Measurements from ENCODE around the gene DLST.

The DLST gene

DNA sequence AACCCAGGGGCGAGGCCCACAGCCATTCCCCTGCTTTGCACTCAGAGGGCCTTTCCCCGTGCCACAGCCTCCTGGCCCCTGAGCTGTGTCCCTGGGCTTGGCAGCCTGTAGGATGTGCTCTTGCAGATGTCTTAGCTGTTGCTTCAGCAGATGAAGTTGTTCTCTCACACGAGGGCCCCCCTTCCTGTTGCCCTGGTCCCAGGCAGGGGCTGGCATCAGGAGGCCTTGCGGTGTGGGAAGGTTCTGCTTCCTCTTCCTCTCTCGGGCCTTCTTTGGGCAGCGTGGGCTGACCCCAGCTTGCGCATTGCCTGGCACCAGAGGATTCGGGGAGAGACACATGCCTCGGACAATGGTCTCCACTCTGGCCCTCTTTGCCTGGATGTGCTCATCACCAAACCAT lies 18.4 kb upstream of the DLST start:
- H3K27ac ChIP-seq (ENCODE audit: low read length) = no peak overlapping the region
- H3K4me3 ChIP-seq (ENCODE audit: low read length) = no peak overlapping the region
- H3K4me1 ChIP-seq (ENCODE audit: control insufficient read depth, low read depth, low read length) = peaks cover 4% of the 10 kb centered on the region
- H3K9ac ChIP-seq (ENCODE audit: low read length) = no peak overlapping the region
- no peaks in the 10 kb centered on the region for H3K36me3 ChIP-seq (ENCODE audit: control insufficient read depth, low read depth, low read length)
- no peaks in the 10 kb centered on the region for H3K9me3 ChIP-seq (ENCODE audit: control insufficient read depth, low read depth, low read length)
- H3K27me3 ChIP-seq (ENCODE audit: control insufficient read depth, insufficient read depth, low read length) = no peaks in the 10 kb centered on the region

DNA sequence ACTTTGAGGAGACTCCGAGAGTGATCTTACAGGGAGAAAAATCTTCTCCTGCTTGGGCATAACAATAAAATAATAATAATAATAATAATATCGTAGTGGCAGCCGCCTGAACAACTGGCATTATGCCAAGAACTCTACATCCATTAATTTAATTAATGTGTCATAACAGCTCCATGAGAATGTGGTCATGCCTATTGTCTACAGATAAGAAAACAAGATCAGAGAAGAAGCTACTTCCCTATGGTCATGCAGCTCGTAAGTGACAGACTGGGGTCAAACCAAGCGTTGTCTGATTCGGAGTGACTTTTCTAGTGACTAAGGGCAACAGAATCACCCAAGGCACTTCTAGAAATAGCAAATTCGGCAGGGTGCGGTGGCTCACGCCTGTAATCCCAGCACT lies 17.5 kb upstream of the DLST start:
- Histone ChIP-seq H3K9me3 (ENCODE audit: control insufficient read depth, low read depth, low read length) (no peaks in the 10 kb centered on the region), H3K36me3 (ENCODE audit: control insufficient read depth, low read depth, low read length) (no peaks in the 10 kb centered on the region), H3K27ac (ENCODE audit: low read length) (no peak overlapping the region), H3K4me3 (ENCODE audit: low read length) (no peak overlapping the region), H3K4me1 (ENCODE audit: control insufficient read depth, low read depth, low read length) (peaks cover 4% of the 10 kb centered on the region), H3K27me3 (ENCODE audit: control insufficient read depth, insufficient read depth, low read length) (no peaks in the 10 kb centered on the region), H3K9ac (ENCODE audit: low read length) (no peak overlapping the region)

DNA sequence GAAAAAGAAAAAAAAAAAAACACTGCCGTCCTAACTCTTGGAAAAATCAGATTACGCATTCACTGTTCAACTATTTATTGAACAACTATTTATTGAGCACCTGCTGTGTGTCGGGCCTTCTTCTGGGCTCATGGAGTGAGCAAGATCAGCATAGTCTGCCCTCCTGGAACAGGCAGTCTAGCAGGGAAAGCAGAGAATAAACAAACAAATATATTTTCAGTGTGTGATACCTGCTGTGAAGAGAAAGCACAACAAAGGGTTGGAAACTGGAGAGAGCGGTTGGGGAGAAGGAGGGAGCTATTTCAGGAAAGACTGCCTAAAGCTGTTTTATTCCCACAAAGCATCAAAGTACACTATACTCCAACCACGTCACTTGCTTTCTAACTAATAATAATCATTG lies 16.6 kb upstream of the DLST start:
- H3K27me3 ChIP-seq (ENCODE audit: control insufficient read depth, insufficient read depth, low read length) = no peaks in the 10 kb centered on the region
- H3K4me3 ChIP-seq (ENCODE audit: low read length) = no peak overlapping the region
- H3K4me1 ChIP-seq (ENCODE audit: control insufficient read depth, low read depth, low read length) = peaks cover 4% of the 10 kb centered on the region
- H3K9ac ChIP-seq (ENCODE audit: low read length) = no peak overlapping the region
- no peak overlapping the region for H3K27ac ChIP-seq (ENCODE audit: low read length)
- no peaks in the 10 kb centered on the region for H3K9me3 ChIP-seq (ENCODE audit: control insufficient read depth, low read depth, low read length)
- no peaks in the 10 kb centered on the region for H3K36me3 ChIP-seq (ENCODE audit: control insufficient read depth, low read depth, low read length)

DNA sequence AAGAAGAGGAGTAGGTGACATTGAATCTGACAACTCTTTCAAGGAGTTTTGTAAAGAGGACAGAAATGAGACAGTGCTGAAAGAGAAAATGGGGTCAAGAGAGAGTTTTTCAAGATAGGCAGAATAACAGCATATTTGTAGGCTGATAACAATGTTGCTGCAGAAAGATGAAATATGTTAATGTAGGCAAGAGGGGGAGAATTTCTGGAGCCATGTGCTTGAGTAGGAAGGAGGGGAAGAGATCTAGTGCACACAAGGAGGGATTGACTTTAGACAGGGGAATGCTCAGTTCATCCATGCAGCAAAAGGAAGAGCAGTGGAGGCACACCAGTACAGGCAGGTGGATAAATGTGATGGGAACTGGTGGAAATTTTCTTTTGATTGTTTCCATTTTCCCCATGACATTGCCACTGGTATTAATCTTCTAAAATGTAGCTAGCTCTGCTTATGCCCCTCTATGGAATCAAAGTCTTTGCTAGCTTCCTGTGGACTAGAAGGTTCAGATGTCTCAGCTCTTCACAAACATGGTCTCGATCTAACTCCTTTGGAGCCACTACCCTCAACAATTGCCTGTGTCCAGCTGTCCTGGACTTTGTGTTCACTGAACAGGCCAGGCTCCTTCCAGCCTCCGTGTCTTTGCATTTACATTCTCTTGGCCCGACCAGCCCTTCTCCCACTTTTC lies 14.9 kb upstream of the DLST start:
- H3K9ac ChIP-seq (ENCODE audit: low read length) = no peak overlapping the region
- no peaks in the 10 kb centered on the region for H3K9me3 ChIP-seq (ENCODE audit: control insufficient read depth, low read depth, low read length)
- no peaks in the 10 kb centered on the region for H3K4me1 ChIP-seq (ENCODE audit: control insufficient read depth, low read depth, low read length)
- H3K36me3 ChIP-seq (ENCODE audit: control insufficient read depth, low read depth, low read length) = no peaks in the 10 kb centered on the region
- H3K27me3 ChIP-seq (ENCODE audit: control insufficient read depth, insufficient read depth, low read length) = no peaks in the 10 kb centered on the region
- H3K4me3 ChIP-seq (ENCODE audit: low read length) = no peak overlapping the region
- no peak overlapping the region for H3K27ac ChIP-seq (ENCODE audit: low read length)

DNA sequence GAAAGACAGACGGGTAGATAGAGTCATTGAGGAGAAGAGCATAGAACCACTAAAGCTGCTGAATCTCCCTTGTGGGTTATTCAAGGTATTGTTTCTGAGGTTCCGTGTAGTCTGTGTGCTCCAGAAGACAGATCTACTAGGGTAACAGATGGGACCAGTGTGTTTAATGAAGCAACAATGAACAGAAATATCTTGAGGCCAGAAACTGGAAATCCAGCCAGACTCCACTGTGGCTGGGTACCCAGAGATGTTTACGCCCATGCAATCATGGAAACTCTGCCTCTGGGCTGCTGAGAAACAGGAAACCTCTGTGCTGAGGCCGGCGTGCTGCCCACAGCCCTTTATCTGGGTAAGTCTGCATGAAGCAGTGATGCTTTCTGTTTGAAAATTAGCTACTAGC lies 14.0 kb upstream of the DLST start:
- H3K27me3 ChIP-seq (ENCODE audit: control insufficient read depth, insufficient read depth, low read length) = no peaks in the 10 kb centered on the region
- no peaks in the 10 kb centered on the region for H3K9me3 ChIP-seq (ENCODE audit: control insufficient read depth, low read depth, low read length)
- no peaks in the 10 kb centered on the region for H3K36me3 ChIP-seq (ENCODE audit: control insufficient read depth, low read depth, low read length)
- H3K27ac ChIP-seq (ENCODE audit: low read length) = no peak overlapping the region
- H3K4me1 ChIP-seq (ENCODE audit: control insufficient read depth, low read depth, low read length) = no peaks in the 10 kb centered on the region
- no peak overlapping the region for H3K9ac ChIP-seq (ENCODE audit: low read length)
- no peak overlapping the region for H3K4me3 ChIP-seq (ENCODE audit: low read length)

DNA sequence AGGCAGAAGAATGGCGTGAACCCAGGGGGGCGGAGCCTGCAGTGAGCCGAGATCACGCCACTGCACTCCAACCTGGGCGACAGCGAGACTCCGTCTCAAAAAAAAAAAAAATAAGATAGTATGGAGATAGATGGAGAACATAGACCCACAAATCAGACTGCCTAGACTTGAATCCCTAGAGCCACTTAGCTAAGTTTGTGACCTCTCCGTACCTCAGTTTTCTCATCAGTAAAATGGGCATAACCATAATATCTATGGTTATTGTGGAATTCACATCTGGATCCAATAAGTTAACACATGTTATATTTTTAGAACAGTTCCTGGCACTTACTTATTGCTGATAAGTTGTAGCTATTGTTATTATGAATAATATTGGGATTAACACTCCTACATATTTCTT lies 13.0 kb upstream of the DLST start:
- H3K9me3 ChIP-seq (ENCODE audit: control insufficient read depth, low read depth, low read length) = no peaks in the 10 kb centered on the region
- no peaks in the 10 kb centered on the region for H3K36me3 ChIP-seq (ENCODE audit: control insufficient read depth, low read depth, low read length)
- H3K4me3 ChIP-seq (ENCODE audit: low read length) = no peak overlapping the region
- no peak overlapping the region for H3K27ac ChIP-seq (ENCODE audit: low read length)
- no peaks in the 10 kb centered on the region for H3K4me1 ChIP-seq (ENCODE audit: control insufficient read depth, low read depth, low read length)
- no peak overlapping the region for H3K9ac ChIP-seq (ENCODE audit: low read length)
- H3K27me3 ChIP-seq (ENCODE audit: control insufficient read depth, insufficient read depth, low read length) = no peaks in the 10 kb centered on the region

DNA sequence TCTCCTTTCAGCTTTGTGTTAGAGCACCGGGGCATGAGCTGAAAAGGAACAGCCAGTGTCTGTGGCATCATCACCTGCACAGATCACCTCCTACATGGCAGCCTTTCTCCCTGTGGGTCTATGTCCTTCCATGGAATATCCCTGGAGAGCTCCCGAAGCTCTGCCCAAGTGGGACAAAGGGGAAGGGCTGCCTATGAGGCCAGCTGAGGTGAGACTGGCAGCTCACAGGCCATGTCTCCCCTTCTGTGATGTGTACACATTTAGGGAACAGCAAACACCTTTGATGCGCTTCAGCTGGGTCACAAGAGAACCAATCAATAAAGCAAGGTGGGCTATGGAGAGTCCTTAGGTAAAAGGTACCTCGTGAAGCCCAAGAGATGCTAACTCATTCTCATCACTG lies 9.9 kb upstream of the DLST start:
- Histone ChIP-seq H3K4me3 (ENCODE audit: low read length) (no peak overlapping the region), H3K36me3 (ENCODE audit: control insufficient read depth, low read depth, low read length) (no peaks in the 10 kb centered on the region), H3K27ac (ENCODE audit: low read length) (no peak overlapping the region), H3K9me3 (ENCODE audit: control insufficient read depth, low read depth, low read length) (no peaks in the 10 kb centered on the region), H3K9ac (ENCODE audit: low read length) (no peak overlapping the region), H3K27me3 (ENCODE audit: control insufficient read depth, insufficient read depth, low read length) (no peaks in the 10 kb centered on the region), H3K4me1 (ENCODE audit: control insufficient read depth, low read depth, low read length) (peaks cover 6% of the 10 kb centered on the region)

DNA sequence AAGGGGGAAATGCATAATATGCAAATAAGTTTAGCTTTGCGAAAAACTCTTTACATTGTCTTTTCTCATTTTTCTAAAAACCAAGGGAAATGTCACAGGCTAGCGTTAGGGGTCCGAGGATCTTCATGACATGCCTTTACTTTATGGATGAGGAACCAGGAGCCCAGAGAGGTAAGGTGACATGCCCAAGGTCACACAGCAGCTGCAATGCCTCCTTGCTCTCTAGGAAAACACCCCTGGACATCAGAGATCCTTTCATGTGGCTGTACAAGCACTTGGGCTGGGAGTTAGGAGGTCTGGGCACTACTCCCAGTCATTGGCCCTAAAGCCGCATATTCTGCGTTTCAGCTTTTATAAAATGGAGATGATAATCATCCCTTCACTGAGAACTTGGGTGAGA lies 6.5 kb upstream of the DLST start:
- H3K4me3 ChIP-seq (ENCODE audit: low read length) = no peak overlapping the region
- H3K9me3 ChIP-seq (ENCODE audit: control insufficient read depth, low read depth, low read length) = no peaks in the 10 kb centered on the region
- no peaks in the 10 kb centered on the region for H3K36me3 ChIP-seq (ENCODE audit: control insufficient read depth, low read depth, low read length)
- H3K27ac ChIP-seq (ENCODE audit: low read length) = no peak overlapping the region
- H3K4me1 ChIP-seq (ENCODE audit: control insufficient read depth, low read depth, low read length) = peaks cover 6% of the 10 kb centered on the region
- H3K27me3 ChIP-seq (ENCODE audit: control insufficient read depth, insufficient read depth, low read length) = no peaks in the 10 kb centered on the region
- no peak overlapping the region for H3K9ac ChIP-seq (ENCODE audit: low read length)

DNA sequence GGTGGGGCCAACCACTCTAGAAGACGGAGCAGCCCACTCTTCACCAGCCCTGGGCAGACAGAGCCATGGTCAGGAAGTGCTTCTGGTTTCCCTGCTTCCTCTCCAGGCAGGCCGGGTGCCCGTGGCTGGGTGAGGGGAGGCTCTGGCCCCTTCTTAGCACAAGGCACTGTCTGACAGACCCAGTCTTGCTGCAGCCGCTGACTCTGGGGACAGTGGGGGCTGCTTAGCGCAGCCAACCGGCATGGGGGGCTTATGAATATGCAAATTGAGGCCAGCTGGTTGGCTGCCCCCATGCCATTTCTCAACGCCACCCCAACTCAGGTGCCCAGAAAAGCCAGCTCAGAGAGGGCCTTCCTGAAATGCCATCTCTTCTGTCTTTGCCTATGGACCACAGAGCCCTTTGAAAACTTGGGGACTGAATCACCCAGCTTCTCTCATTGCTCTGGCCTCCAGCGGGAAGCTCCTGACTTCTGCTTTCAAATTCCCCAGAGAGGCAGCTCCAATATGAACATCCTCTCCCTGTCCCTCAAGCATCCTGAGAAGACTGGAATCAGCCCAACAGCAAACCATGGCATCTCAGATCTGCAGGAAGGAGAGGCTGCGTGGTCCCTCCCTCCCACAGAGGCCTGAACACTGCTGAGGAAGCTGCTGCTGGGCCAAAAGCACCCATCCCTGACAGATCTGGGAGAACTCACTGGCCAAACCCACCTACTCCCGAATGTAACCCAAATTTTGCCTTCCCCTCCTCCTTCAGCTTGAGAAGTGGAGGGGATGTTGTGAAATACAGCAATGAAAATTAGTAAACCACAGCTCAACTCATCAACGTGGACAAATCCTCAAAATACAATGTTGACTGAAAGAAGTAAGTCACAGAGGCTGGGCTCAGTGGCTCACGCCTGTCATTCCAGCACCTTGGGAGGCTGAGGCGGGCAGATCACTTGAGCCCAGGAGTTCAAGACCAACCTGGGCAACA lies 5.5 kb upstream of the DLST start, which contains the start of gene PROX2:
Gene PROX2 (minus strand): TSS at position 205 of the 973 bp plus-strand sequence. CDS start 12,311 bp downstream, outside the sequence.
- Histone ChIP-seq H3K36me3 (ENCODE audit: control insufficient read depth, low read depth, low read length) (no peaks in the 10 kb centered on the region), H3K27me3 (ENCODE audit: control insufficient read depth, insufficient read depth, low read length) (no peaks in the 10 kb centered on the region), H3K9ac (ENCODE audit: low read length) (no peak within 1 kb of the TSS), H3K9me3 (ENCODE audit: control insufficient read depth, low read depth, low read length) (no peaks in the 10 kb centered on the region), H3K4me1 (ENCODE audit: control insufficient read depth, low read depth, low read length) (peaks cover 10% of the 10 kb centered on the region), H3K27ac (ENCODE audit: low read length) (no peak within 1 kb of the TSS), H3K4me3 (ENCODE audit: low read length) (no peak within 1 kb of the TSS)

DNA sequence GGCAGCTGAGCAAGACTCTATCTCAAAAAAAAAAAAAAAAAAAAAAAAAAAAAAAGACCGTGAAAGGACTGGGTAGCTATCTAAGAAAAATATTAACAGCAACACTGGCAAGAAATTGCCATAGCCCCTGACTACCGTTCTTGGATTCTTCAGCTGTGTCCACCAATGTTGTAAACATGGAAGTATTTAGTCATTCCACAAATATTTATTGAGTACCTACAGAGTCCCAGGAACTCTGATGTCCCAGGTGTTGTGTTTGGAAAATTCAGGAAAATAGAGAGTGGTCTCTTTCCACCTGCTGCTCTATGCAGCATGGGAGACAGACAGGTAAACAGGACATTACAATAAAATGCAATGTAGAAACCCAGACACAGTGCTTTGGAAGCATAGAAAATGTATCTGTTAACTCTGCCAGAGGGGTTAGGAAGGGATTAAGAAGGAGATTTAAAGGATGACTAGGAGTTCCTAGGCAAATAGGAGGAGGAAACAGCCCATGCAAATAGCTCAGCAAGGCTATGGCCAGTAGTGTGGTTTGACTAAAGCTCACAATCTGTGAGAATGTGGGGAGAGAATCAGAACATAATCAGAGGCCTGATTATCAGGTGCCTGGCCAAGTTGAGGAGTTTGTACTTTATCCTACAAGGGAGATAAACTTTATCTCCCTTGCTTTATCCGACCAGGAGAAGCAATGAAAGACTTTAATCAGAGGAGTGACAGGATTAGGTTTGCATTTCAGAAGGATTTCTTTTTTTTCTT lies 2.1 kb upstream of the DLST start:
- H3K27ac ChIP-seq (ENCODE audit: low read length) = no peak overlapping the region
- H3K9me3 ChIP-seq (ENCODE audit: control insufficient read depth, low read depth, low read length) = no peaks in the 10 kb centered on the region
- H3K4me1 ChIP-seq (ENCODE audit: control insufficient read depth, low read depth, low read length) = peaks cover 28% of the 10 kb centered on the region
- no peaks in the 10 kb centered on the region for H3K36me3 ChIP-seq (ENCODE audit: control insufficient read depth, low read depth, low read length)
- no peak overlapping the region for H3K4me3 ChIP-seq (ENCODE audit: low read length)
- no peak overlapping the region for H3K9ac ChIP-seq (ENCODE audit: low read length)
- no peaks in the 10 kb centered on the region for H3K27me3 ChIP-seq (ENCODE audit: control insufficient read depth, insufficient read depth, low read length)

DNA sequence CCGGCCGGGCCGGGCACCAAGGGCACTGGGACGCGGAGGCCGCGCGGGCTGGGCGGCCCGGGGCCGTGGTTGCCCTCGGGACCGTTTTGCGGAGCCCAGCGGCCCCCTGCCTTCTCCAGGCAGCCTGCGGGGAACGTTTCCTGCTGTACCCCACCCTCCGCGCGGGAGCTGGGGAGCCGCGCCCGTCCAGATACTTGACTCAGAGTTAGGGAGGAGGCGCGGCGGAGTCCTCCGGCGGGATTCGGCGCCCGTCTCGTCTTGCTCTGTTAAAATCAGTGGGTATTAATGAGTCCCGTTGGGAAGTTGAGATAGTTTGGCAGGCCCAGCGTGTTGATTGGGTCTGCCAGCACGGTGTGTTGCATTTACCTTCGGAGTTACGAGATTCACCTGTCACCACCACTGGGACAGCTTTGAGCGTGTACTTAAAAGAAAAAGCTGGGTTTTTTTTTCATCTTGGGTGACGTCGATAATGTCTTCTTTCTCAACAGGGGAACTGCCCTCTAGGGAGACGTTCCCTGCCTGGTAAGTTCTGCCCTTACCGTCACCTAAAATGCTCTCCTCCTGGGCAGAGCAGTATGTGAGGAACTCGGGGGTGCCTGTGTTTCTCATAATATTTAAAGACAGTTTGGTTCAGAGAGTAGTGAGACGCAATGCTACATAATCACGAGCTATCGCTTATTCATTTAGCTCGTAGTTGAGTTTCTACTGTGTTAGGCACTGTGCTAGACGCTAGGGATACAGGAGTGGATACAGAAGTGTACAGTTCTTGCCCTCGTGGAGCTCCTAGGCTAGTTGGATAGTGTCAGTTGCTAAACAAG lies 596 bp downstream of the DLST start:
- no peak overlapping the region for H3K27ac ChIP-seq (ENCODE audit: low read length)
- H3K4me3 ChIP-seq (ENCODE audit: low read length) = peak overlapping the region; percentile 95
- H3K9ac ChIP-seq (ENCODE audit: low read length) = peak overlapping the region; percentile 77
- H3K27me3 ChIP-seq (ENCODE audit: control insufficient read depth, insufficient read depth, low read length) = no peaks in the 10 kb centered on the region
- no peaks in the 10 kb centered on the region for H3K9me3 ChIP-seq (ENCODE audit: control insufficient read depth, low read depth, low read length)
- peaks cover 45% of the 10 kb centered on the region for H3K4me1 ChIP-seq (ENCODE audit: control insufficient read depth, low read depth, low read length)
- no peaks in the 10 kb centered on the region for H3K36me3 ChIP-seq (ENCODE audit: control insufficient read depth, low read depth, low read length)

All from iPS-18a (cell line).